ENCODE results near the gene GMDS. TPM values are rescaled to one million over a fixed set of nuclear protein-coding genes. Genes with fewer than 3 reads are reported as not detected.

GMDS gene
- total and polyA plus RNA-seq, 2 donors (not counting 3 experiments of a cell fraction or from before 2014, with no cell fraction given), result 9.8 to 23.5 TPM

- BruUV-seq (replicated peaks), result no TSS peak
- Histone ChIP-seq H3K4me2 (ENCODE audit: insufficient read depth, low read length) (no peak overlapping the region), H3K4me3 (replicated peaks in 1 of 3; ENCODE audit: insufficient read depth in 1 of 3, low read depth in 1 of 3, low read length in 3 of 3) (no peak overlapping the region), H3K4me1 (ENCODE audit: control insufficient read depth, extremely low read depth, insufficient read depth, low read length) (no peaks in the 10 kb centered on the region), H3K27me3 (ENCODE audit: control insufficient read depth in 2 of 2, insufficient read depth in 2 of 2, low read length in 2 of 2) (no peaks in the 10 kb centered on the region), H3K9me1 (replicated peaks; ENCODE audit: control insufficient read depth, extremely low read depth, insufficient read depth, low read length) (no peaks in the 10 kb centered on the region), H3K79me2 (ENCODE audit: control insufficient read depth, insufficient read depth, low read length) (no peaks in the 10 kb centered on the region), H3K9me3 (replicated peaks; ENCODE audit: control insufficient read depth, insufficient read depth, low read length) (no peaks in the 10 kb centered on the region), H3K36me3 (ENCODE audit: control insufficient read depth in 2 of 2, extremely low read depth in 1 of 2, insufficient read depth in 2 of 2, low read length in 2 of 2) (no peaks in the 10 kb centered on the region), H3K27ac (ENCODE audit: insufficient read depth, low read depth, low read length) (no peak overlapping the region), H2AFZ (ENCODE audit: low read depth, low read length) (peak overlapping the region; percentile 14), H3K9ac (replicated peaks; ENCODE audit: extremely low read depth, insufficient read depth, low read length) (no peak overlapping the region), H4K20me1 (replicated peaks; ENCODE audit: control insufficient read depth, extremely low read depth, insufficient read depth, low read length) (no peaks in the 10 kb centered on the region)
- FAIRE-seq, result no peak
- ChIA-PET POLR2A (no interaction called here), CTCF (interaction anchor here (1.1 to 1.5 kb wide), 4 partner anchors 8 to 119 kb away, joined by 3 to 13 read pairs (median 3); no protein-coding TSS in a partner anchor)
- intact Hi-C loops (cut with micrococcal nuclease) (no loop called here), dilution Hi-C loops (cut with MboI; ENCODE audit: extremely low pct_ligation_motif_present, low sequenced_read_pairs) (no loop called here)
- no peak for TF ChIP-seq FOS (IDR thresholded peaks at IDR 0.05; ENCODE audit: borderline replicate concordance, insufficient read depth, low read length)
- TF ChIP-seq JUN (IDR thresholded peaks at IDR 0.05; ENCODE audit: borderline replicate concordance, insufficient read depth, insufficient read length, low read depth), result no peak
- TF ChIP-seq, protein P1, sequence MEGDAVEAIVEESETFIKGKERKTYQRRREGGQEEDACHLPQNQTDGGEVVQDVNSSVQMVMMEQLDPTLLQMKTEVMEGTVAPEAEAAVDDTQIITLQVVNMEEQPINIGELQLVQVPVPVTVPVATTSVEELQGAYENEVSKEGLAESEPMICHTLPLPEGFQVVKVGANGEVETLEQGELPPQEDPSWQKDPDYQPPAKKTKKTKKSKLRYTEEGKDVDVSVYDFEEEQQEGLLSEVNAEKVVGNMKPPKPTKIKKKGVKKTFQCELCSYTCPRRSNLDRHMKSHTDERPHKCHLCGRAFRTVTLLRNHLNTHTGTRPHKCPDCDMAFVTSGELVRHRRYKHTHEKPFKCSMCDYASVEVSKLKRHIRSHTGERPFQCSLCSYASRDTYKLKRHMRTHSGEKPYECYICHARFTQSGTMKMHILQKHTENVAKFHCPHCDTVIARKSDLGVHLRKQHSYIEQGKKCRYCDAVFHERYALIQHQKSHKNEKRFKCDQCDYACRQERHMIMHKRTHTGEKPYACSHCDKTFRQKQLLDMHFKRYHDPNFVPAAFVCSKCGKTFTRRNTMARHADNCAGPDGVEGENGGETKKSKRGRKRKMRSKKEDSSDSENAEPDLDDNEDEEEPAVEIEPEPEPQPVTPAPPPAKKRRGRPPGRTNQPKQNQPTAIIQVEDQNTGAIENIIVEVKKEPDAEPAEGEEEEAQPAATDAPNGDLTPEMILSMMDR (IDR thresholded peaks at IDR 0.05; ENCODE audit: extremely low read depth in 1 of 2, insufficient read depth in 1 of 2, low read depth in 1 of 2, low read length in 2 of 2), result no peak
- TF ChIP-seq GATA2 (IDR thresholded peaks at IDR 0.05; ENCODE audit: insufficient read depth, insufficient read length, low read depth, low read length), result no peak
- no peak for TF ChIP-seq POLR2AphosphoS5 (IDR thresholded peaks at IDR 0.05; ENCODE audit: insufficient read depth, low read depth, low read length)
- no peak for TF ChIP-seq POLR2A (IDR thresholded peaks at IDR 0.05; ENCODE audit: low read depth, low read length)
- no peak for TF ChIP-seq EZH2 (IDR thresholded peaks at IDR 0.05; ENCODE audit: borderline replicate concordance, low read depth, low read length, severe bottlenecking)
- no peak for TF ChIP-seq MAX (IDR thresholded peaks at IDR 0.05; ENCODE audit: insufficient read depth, insufficient read length)
- TF ChIP-seq MYC (IDR thresholded peaks at IDR 0.05; ENCODE audit: low read depth, low read length), result no peak
- peak; percentile 18 for DNase-seq (ENCODE audit: low read depth, low spot score)
Measured at GRCh38 chr6:1678201-1678600, 567.2 kb downstream of the GMDS start.

Measured in endothelial cell of umbilical vein (primary cell).